ENCODE results near the gene GGNBP2.
A peak's percentile ranks its signal among the peaks of the same experiment; 100 is the strongest.

Gene GGNBP2

DNA sequence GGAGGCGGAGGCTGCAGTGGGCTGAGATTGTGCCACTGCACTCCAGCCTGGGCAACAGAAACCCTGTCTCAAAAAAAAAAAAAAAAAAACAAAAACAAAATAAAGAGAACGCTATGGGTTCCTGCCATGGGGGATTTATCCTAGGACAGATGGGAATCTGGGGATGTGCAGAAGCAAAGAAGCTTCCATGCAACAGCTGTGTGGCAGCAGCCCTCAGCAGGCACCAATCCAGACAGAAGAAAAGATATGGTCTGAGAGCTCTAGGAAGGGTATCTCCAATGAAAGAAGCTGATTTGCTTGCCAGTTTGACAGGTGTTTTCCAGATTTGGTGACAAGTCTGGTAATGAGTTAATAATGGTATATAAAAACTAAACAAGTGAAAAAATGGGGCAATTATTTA is 21.6 kb upstream of the GGNBP2 start:
- DNase-seq (ENCODE audit: low read depth) = no peak

- DNase-seq (ENCODE audit: low read depth) = no peak
Observed at GRCh38 chr17:36524428-36524876, 20.3 kb upstream of the GGNBP2 start.

DNA sequence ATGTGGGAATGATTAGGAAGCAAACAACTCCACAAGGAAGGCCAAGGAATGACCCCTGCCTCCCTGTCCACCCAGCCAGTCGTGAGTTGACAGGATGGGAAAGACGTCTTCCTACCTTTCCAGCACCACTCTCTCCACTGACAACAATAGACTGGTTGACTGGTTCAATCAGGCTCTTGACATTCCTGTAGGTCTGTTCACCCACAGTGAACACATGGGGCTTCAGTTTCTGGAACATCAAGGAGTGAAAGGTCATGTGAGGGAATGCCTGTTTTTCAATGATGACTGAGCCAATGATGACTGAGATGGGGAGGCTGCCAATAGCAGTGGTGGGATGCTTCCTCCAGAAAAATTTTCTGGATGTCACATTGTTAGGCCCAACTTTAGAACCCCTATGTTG is 19.6 kb upstream of the GGNBP2 start:
- no peak for DNase-seq (ENCODE audit: low read depth)

DNA sequence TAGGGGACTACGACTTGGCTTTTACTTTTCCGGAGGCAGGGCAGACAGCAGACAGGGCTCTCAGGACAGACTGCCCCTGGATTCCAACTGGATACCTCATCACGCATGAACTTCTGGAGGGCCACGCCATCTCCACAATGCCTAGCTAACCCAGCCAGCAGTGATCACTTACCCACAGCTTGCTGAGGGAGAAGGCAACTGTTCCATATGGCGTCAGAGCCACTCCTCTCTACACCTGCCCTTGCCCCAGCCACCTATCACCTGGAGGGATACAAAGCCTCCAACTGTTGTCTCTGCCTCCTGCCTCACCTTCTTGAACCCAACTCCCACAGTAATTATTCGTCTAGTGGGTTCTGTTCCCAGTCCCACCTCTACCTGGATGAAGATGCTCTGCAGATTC is 18.8 kb upstream of the GGNBP2 start:
- DNase-seq (ENCODE audit: low read depth) = no peak

- DNase-seq (ENCODE audit: low read depth) = no peak
Observed at GRCh38 chr17:36527621-36528250, 17.0 kb upstream of the GGNBP2 start.

GRCh38 chr17:36529121-36529520 is 15.6 kb upstream of the GGNBP2 start:
- DNase-seq (ENCODE audit: low read depth) = peak; percentile 22

- DNase-seq (ENCODE audit: low read depth) = no peak
Observed at GRCh38 chr17:36532435-36532975, 12.2 kb upstream of the GGNBP2 start.

DNA sequence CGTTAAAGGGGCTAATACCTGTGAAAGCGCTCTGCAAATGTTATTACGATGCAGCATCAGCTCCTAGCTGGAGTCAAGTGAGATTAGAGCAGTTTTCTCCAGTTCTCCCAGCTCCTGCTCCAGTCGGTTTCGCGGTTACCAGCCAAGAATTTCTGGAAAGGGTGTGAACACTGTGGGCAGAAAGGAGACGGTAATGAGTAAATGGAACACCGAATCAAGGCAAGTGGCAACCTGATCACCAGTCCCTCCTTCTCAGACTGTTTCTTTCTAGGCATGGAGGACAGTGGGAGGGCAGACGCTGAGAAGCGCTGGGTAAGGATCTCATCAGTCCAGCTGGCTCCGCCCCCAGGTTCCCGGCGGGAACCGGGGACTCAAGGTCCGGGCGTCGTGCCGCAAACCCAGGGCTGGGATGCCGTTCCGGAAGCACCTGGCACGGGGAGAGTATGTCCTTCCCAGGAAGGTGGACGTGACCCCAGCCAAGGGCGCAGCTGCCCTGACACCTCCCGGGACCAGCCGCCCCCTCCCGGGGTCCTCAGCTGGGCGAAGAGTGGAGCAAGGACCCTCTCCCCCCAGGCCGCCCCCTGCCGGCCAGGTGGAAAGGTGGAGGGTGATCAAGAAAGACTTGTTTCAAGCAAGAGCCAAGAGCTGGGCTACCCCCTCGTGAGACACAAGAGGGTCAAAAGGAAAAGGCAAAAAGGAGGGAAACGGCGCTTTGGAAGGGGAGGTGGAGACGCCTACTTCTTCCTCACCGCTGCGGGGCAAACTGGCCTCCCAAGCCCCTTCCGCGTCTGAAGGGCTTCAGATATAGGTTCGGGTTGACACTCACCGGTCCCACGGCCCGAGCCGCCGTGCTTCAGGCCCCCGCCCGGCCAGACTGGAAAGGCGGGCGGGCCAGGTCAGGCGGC is 10.5 kb upstream of the GGNBP2 start:
- peak; percentile 70 for DNase-seq (ENCODE audit: low read depth)

DNA sequence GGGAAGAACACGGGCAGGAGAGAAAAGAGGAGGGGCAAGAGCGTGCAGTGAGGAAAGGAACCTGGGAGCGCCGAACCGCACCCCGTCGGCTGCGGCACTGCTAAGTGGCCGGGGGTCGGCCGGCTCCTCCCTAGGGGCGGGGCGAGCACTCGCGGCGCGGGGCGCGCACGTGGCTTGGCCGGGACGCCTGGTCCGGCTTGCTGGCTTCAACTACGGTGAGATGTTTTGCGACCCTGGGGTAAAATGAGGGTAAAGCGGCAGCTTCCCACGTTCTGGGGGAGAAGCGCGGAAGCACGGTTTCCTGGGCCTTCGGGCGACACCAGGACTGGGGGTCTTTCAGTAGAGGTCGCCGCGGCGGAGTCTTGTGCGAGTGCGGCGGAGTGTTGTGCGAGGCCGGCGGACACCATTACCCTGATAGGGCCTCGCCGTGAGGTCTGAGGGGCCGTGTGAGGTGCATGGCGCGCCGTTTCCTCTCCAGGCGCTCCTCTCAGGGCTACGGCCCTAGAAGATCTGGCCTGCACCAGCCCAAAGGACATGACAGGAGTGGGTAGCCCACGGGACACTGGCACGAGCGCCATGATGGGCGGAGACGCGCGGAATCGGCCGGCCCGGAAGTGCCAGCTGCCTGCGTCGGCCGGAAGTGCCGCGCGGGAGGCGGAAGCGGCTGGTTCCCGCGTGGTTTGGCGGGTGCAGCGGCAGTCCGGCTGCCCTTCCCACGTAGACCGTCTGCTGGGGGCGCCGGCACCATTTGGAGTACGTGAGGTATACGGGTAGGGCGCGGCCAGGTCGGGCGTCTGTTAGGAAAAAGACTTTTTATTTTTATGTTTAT is 9.7 kb upstream of the GGNBP2 start, which contains the start of the genes MYO19 and PIGW:
Gene MYO19 (minus strand): TSS at position 29 of the 829 bp plus-strand sequence. CDS start 2,330 bp downstream, outside the sequence.
Gene PIGW (plus strand): TSS at position 148 of the 829 bp plus-strand sequence. CDS start 2,115 bp downstream, outside the sequence.
- peak; percentile 92 for DNase-seq (ENCODE audit: low read depth)

DNA sequence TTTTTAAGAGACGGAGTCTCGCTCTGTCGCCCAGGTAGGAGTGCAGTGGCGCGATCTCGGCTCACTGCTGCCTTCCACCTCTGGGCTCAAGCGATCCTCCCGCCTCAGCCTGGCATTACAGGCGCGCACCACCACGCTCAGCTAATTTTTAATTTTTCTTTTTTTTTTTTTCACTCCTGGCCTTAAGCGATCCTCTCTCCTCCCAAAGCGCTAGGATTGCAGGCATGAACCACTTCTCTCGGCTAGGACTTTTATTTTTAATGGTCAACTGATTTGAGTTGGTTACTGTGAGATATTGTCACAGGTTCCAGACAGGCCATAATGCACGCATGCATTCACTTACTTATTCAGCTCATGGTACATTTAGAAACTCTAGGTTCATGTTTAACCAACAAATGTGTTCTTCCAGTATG is 9.0 kb upstream of the GGNBP2 start:
- no peak for DNase-seq (ENCODE audit: low read depth)

DNA sequence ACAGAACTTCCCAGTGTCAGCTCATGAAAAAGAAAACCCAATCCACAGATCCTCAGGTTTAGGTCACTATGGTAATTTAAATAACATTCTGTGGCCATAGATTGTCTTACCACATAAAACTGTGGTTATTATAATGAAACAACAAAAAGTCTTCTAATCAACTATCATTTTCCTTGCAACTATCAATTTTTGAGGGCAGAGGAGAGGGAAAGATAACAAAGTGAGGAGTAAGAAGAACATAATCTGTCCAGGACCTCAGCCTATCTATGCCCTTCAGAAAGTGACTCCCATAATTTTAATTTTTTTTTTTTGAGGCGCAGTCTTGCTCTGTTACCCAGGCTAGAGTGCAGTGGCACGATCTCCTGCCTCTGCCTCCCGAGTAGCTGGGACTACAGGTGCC is 4.0 kb upstream of the GGNBP2 start:
- DNase-seq (ENCODE audit: low read depth) = no peak

DNA sequence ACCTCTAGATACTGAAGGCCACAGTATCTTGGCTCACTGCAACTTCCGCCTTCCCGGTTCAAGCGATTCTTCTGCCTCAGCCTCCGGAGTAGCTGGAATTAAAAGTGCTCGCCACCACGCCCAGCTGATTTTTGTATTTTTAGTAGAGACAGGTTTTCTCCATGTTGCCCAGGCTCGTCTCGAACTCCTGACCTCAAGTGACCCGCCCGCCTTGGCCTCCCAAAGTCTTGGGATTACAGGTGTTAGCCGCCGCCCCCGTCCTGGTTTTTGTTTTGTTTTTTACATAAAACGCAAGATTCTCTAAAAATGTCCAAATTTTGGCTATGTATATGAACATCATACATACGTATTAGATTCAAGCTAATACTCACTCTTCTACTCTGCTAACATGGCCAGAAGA is 2.0 kb upstream of the GGNBP2 start:
- DNase-seq (ENCODE audit: low read depth) = no peak

DNA sequence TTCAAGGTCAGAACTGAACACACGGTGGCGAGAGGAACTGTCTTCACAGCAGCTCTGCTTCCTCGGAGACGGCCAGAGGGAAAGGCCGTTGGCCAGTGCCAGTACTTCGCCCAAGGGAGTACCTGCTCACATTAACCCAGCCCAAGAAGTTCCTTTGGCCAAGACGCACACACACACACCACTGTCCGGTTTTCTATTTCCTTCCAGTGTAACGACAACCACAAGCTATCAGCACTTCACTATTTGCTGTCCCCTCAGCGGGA is 744 bp upstream of the GGNBP2 start:
- peak; percentile 27 for DNase-seq (ENCODE audit: low read depth)

DNA sequence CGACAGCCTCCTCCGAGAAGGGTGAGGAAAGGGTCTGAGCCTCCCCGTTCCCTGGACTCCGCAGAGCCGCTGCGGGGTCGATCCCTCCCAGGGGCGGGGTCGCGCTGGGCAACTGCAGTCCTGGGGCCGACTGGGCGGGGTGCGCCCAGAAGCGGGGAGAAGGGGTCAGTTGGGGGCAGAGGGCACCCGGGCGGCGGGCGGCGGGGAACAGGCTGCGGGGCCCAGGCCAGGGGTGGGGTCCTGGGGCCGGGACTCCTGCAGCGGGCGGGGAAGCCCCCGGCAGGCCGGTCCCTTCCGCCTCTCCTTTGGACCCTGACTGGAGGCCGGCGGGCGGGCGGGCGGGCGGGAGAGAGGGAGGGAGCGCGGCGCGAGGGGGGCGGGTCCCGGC is 352 bp downstream of the GGNBP2 start:
- DNase-seq (ENCODE audit: low read depth) = no peak

- DNase-seq (ENCODE audit: low read depth) = peak; percentile 85
Observed at GRCh38 chr17:36545465-36546417, 1.0 kb downstream of the GGNBP2 start.

DNA sequence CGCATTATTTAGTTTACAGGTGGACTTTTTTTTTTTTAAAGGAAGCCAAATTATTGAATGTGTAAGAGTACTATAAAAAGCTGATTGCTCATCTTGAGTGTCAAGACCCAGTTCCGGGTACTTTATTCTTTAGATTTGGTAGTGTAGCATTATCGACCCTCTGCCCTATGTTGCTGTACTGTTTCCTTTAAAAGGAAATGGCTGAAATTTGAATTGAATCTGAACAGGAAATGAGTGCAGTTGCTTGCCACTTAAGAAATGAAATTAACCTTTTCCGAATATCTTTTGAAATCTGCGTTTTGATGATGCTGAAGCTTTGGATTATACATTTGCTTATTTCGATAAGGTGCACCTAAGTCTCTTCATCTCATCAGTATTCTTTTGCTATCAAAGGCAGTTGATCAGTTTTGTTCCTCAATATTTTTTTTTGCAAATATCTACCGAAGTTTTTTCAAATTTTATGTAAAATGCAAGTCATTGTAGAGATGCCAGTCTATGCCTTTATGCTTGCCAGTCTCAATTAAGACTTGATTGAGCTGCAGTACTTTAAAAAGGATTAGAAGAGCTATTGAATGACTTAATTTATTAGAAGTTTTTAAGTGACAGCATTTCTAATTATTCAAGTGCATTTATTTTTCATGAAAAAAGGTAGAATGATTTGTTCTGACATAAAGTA is 1.8 kb downstream of the GGNBP2 start:
- no peak for DNase-seq (ENCODE audit: low read depth)

- DNase-seq (ENCODE audit: low read depth) = no peak
Observed at GRCh38 chr17:36547776-36548175, 3.1 kb downstream of the GGNBP2 start.

DNA sequence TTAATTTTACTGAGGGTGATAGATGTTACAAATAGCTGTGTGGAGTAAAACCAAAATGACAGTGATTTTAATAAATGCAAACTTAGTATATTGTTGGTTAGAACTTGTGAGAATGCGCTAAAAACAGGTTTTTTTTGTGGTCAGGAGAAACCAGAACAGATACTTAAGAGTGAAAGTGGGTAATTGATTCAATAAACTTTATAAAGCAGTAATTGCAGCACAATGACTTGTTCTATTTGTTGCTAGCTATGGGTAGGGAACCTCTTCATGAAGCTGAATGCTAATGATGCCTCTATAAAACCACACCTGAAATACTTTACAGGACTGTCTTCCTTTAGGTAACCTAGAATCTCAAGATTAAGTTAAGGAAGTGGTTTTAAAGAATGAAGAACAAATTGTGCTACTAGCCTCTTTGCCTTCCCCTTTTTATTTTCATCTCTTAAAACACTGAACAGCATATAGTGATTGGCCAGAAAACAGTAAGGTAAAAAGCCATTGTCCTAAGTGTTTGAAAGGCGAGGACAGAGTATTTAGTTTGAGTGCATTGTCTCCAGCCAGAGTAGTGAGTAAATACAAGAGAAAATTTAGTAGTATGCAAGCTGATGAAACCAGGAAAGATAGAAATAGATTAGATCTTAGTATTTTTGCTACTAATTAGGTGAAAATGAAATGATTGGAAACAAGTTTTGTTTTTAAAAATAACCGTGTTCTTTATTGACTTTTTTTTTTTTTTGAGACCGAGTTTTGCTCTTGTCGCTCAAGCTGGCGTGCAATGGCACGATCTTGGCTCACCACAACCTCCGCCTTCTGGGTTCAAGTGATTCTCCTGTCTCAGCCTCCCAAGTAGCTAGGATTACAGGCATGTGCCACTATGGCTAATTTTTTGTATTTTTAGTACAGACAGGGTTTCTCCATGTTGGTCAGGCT is 6.0 kb downstream of the GGNBP2 start:
- no peak for DNase-seq (ENCODE audit: low read depth)

- no peak for DNase-seq (ENCODE audit: low read depth)
Observed at GRCh38 chr17:36553459-36553858, 8.7 kb downstream of the GGNBP2 start.
